ENCODE data around the gene KRTAP19-8.

DNA sequence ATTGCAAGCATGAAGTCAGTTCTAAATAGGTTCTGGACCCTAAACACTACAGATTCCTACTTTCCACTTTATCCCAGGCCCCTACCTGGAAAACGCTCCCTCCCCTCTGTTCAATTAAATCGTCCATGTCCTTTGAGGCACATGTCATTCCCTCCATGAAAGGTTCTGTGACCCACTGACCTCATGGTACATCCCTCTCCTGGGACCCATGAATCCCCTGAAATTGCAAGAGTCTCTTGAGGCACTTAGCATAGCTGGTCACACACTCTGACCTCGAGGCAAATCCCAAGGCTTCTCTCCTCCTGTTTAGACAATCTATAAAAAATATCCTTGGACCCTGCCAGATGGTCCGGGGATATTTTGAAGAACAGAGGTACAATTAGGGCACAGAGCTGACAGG is 34.3 kb upstream of the KRTAP19-8 start:
- TF ChIP-seq EP300 (IDR thresholded peaks at IDR 0.05; ENCODE audit: low read depth) (no peak), CTCF (IDR thresholded peaks at IDR 0.05) (no peak), POLR2A (IDR thresholded peaks at IDR 0.05) (no peak), POLR2AphosphoS5 (IDR thresholded peaks at IDR 0.05) (no peak)
